Ishikawa (cell line): Measurements from ENCODE around the gene SSBP3.

ENCODE experiments used
- CEBPB ChIP-seq: IDR thresholded peaks from 2 replicates; pipeline ENCODE4 v1.6.1; 2012
- EP300 ChIP-seq: IDR thresholded peaks from 2 replicates; pipeline ENCODE4 v1.6.1; 2012; ENCODE audit warnings: borderline replicate concordance
- TF ChIP-seq, protein P1 (sequence below): IDR thresholded peaks from 2 replicates; pipeline ENCODE4 v1.6.1; 2012

DNA sequence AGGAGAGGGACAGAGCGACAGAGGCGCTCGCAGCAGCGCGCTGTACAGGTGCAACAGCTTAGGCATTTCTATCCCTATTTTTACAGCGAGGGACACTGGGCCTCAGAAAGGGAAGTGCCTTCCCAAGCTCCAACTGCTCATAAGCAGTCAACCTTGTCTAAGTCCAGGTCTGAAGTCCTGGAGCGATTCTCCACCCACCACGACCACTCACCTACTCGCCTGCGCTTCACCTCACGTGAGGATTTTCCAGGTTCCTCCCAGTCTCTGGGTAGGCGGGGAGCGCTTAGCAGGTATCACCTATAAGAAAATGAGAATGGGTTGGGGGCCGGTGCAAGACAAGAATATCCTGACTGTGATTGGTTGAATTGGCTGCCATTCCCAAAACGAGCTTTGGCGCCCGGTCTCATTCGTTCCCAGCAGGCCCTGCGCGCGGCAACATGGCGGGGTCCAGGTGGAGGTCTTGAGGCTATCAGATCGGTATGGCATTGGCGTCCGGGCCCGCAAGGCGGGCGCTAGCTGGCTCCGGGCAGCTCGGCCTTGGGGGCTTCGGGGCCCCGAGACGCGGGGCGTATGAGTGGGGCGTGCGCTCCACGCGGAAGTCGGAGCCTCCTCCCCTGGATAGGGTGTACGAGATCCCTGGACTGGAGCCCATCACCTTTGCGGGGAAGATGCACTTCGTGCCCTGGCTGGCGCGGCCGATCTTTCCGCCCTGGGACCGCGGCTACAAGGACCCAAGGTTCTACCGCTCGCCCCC lies 206.3 kb downstream of the SSBP3 start, which contains the start of the genes CYB5RL and MRPL37:
- TF ChIP-seq, protein P1, sequence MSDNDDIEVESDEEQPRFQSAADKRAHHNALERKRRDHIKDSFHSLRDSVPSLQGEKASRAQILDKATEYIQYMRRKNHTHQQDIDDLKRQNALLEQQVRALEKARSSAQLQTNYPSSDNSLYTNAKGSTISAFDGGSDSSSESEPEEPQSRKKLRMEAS, result no peak; the same call in none of the 2 replicates
- TF ChIP-seq EP300, result no peak
- no peak for TF ChIP-seq CEBPB
